Coronary artery (tissue), 2 donors: Measurements from ENCODE around the gene ELL.

ENCODE experiments used
- DNase-seq: peaks from one replicate; pipeline ENCODE4 v3.0.0-alpha.2; 2017; ENCODE audit warnings: low spot score
- H3K27ac ChIP-seq, 2 donors: fragments of 200-600 bp; sonication (generic); one replicate each; pipeline ENCODE4 v1.5.1; 2016 to 2019
- H3K4me3 ChIP-seq: fragments of 200-600 bp; sonication (generic); 2 replicates; pipeline ENCODE4 v1.5.1; 2016; ENCODE audit warnings: mild to moderate bottlenecking, moderate library complexity
- CTCF ChIP-seq: fragments of 200-600 bp; sonication (generic); IDR thresholded peaks from one replicate; pipeline ENCODE4 v1.5.1; 2019; ENCODE audit warnings: antibody characterized with exemption

ELL gene

DNA sequence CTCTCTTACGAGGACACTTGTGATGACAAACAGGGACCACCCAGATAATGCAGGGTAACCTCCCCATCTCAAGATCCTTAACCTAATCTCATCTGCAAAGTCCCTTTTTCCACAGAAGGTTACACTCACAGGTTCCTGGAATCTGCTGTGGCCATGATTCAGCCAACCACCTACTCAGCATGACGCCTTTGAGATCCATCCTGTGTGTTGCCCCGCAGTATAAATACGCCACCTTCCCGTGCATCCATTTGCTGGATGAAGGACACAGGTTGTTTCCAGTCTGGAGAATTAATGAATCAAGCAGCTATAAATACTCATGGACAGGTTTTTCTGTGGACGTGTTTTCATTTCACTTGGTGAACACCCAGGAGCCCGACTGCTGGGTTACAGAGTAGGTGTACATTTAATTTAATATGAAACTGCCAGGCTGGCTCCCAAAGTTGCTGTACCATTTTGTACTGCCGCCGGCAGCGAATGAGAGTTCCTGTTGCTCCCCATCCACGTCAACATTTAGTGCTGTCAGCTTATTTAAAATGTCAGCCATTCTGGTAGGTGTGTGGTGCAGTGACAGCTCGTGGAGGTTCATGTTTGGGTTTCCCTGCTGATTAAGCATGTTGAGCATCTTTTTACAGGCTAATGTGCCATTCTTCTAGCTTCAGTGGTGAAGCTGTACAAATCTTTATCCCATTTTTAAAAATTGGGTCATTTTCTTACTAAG lies 40.2 kb downstream of the ELL start:
- H3K4me3 ChIP-seq: no peak overlapping the region
- no peak for TF ChIP-seq CTCF
- H3K27ac ChIP-seq: no peak overlapping the region
- DNase-seq: no peak

DNA sequence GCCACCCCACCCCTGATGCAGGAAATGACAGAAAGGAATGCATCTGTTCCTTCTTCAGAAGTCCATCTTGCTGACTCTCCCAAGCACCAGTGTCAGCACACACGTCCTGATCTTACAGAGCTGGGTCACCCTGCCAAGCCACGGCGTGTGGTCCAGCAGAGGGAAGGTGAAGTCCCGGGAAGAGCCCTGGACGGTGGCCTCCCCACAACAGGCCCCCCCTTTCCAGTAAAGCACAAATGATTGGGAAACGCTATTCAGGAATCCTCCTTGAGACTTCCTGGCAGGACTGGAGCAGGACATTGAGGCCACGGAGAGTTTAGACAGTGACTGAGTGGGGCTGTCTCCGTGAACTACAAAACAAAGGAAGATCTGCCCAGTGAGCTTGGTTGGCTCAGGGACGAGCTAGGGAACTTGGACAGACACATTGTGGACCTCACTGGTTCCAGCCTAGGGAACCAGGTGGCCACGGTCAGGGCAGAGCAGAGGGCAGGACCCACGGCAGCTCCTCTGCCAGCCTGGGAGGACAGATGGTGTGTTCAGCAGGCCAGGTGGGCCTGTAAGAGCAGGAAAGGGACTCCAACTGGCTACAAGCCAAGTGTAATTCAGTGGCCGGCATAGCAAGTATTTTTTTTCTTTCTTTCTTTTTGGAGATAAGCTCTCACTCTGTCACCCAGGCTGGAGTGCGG lies 41.7 kb downstream of the ELL start:
- DNase-seq: no peak
- Histone ChIP-seq H3K4me3 (peak overlapping the region; percentile 18), H3K27ac (peak overlapping the region; percentile 16 to 89)
- no peak for TF ChIP-seq CTCF

DNA sequence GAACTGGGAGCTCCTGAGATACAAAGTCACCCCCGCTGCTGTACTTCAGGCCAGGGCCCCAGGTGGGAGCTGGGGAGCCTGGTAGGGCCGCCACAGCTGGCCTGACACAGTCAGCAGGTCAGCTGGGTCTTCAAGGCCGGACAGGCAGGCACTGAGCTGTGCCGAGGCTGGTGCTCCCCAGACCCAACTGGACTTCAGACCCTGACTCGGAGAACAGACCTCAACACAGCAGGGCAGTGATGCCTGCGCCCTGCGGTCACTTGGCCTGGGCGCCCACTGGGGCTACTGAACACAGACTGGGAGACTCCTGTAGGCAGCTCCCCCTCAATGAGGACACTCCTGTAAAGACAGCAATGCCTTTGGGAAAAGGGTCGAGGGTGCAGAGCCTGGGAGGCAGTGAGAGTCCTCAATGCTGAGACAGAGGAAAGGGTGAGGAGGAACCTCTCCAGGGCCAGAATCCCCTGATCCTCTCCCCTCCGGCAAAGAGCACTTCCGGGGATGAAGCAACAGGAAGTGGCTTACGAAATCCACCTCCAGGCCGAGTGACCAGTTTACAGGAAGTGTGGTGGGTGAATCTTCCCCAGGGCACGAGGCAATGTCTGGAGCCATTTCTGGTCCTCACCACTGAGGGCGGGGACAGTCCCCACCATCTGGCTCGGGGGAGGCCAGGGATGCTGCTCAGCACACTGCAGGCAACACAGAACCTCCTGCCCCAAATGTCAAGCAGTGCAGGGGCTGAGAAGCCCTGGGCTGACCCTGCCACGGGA lies 43.1 kb downstream of the ELL start:
- no peak for TF ChIP-seq CTCF
- Histone ChIP-seq H3K4me3 (peak overlapping the region; percentile 12), H3K27ac (peak overlapping the region; percentile 16 to 89)
- no peak for DNase-seq

DNA sequence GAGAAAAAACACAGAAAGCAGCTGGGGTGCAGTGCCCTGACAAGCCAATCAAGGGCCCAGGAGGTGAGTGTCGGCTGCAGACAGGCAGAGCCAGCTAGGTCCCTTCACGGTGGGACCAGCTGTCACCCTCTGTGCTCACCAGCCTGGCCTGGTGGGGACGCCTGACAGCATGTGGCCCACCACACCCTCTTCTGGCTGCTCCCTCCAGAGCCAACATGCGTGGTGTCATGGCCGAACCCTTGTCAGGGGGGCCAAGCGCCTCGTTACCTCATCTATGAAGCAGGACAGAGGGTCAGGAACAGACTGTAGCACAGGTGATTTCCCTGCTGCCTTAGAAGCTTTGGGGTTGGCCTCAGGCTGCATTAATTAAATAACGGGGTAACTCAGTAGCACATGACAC lies 43.9 kb downstream of the ELL start:
- H3K4me3 ChIP-seq: no peak overlapping the region
- TF ChIP-seq CTCF: no peak
- peak overlapping the region in 1 of 2 donors; percentile 89 for H3K27ac ChIP-seq
- no peak for DNase-seq

- no peak for DNase-seq
- Histone ChIP-seq H3K4me3 (no peak overlapping the region), H3K27ac (peak overlapping the region in 1 of 2 donors; percentile 89)
- no peak for TF ChIP-seq CTCF
Measured at GRCh38 chr19:18477042-18477779, 44.7 kb downstream of the ELL start.

DNA sequence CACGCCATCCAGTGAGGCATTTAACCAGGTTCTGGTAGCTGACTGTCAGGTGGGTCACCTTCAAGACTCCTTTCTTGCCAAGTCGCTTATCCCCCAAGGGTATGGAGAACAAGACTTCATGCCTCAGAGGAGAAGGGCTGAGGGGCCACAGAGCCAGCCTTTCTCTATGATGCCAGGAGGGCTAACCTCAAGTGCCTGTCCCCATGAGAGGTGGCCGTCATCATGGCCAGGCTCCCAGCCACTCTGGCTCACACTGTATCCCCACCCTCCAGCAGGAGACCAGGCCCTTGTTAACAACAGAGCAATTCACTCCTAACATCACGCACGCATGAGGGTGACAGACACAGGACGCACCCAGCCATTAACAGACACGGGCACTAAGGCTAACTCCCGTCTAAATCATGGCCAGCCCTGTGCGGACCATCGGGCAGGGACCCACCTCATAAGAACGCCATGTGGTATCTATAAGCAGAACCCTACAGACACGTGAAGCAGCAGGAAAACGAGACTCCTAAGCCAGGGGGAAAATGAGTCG lies 45.3 kb downstream of the ELL start:
- no peak for TF ChIP-seq CTCF
- H3K27ac ChIP-seq: peak overlapping the region in 1 of 2 donors; percentile 89

More for the DNA sequence above, 45.3 kb downstream of the ELL start:
- no peak for DNase-seq
- no peak overlapping the region for H3K4me3 ChIP-seq
